WTC11 (cell line): ENCODE measurements around the gene HS2ST1.

Experiments
- ATF1 ChIP-seq: sonication (generic); formaldehyde crosslinking; IDR thresholded peaks from 2 replicates; pipeline ENCODE4 v1.8.1; 2023; ENCODE audit warnings: mild to moderate bottlenecking, moderate library complexity, missing genetic modification reagents
- CREB1 ChIP-seq: sonication (generic); formaldehyde crosslinking; IDR thresholded peaks from 2 replicates; pipeline ENCODE4 v1.8.0; 2023; ENCODE audit warnings: mild to moderate bottlenecking, missing genetic modification reagents
- CREM ChIP-seq: sonication (generic); formaldehyde crosslinking; IDR thresholded peaks from 2 replicates; pipeline ENCODE4 v1.8.1; 2022; ENCODE audit warnings: mild to moderate bottlenecking, missing genetic modification reagents, moderate library complexity
- ELF4 ChIP-seq: sonication (generic); formaldehyde crosslinking; IDR thresholded peaks from 2 replicates; pipeline ENCODE4 v1.8.1; 2022; ENCODE audit warnings: low read depth, mild to moderate bottlenecking, moderate library complexity, missing genetic modification reagents
- JUN ChIP-seq: sonication (generic); formaldehyde crosslinking; IDR thresholded peaks from 2 replicates; pipeline ENCODE4 v1.8.0; 2023; ENCODE audit warnings: mild to moderate bottlenecking, missing genetic modification reagents
- NR2C2 ChIP-seq: sonication (generic); formaldehyde crosslinking; IDR thresholded peaks from 2 replicates; pipeline ENCODE4 v1.8.0; 2022; ENCODE audit warnings: mild to moderate bottlenecking, missing genetic modification reagents
- RORB ChIP-seq: fragments of 250-450 bp; sonication (Bioruptor Pico); IDR thresholded peaks from 2 replicates; pipeline ENCODE4 v1.9.0; 2021; ENCODE audit warnings: mild to moderate bottlenecking
- SMAD4 ChIP-seq: sonication (generic); formaldehyde crosslinking; IDR thresholded peaks from 2 replicates; pipeline ENCODE4 v1.8.0; 2022; ENCODE audit warnings: mild to moderate bottlenecking, missing genetic modification reagents
- ZBTB21 ChIP-seq: sonication (generic); formaldehyde crosslinking; IDR thresholded peaks from 2 replicates; pipeline ENCODE4 v1.8.1; 2023; ENCODE audit warnings: mild to moderate bottlenecking, missing genetic modification reagents, borderline replicate concordance
- TF ChIP-seq, protein P1 (sequence below): fragments of 200-600 bp; IDR thresholded peaks from 2 replicates; pipeline ENCODE4 v1.8.0; 2022; ENCODE audit warnings: antibody characterized with exemption
- TF ChIP-seq, protein P2 (sequence below): sonication (generic); formaldehyde crosslinking; IDR thresholded peaks from 2 replicates; pipeline ENCODE4 v1.8.0; 2022; ENCODE audit warnings: mild to moderate bottlenecking, missing genetic modification reagents
- TF ChIP-seq, protein P3 (sequence below): sonication (generic); formaldehyde crosslinking; IDR thresholded peaks from 2 replicates; pipeline ENCODE4 v1.8.1; 2023; ENCODE audit warnings: mild to moderate bottlenecking, missing genetic modification reagents

GRCh38 chr1:87074001-87074795, 159.8 kb downstream of the HS2ST1 start:
- TF ChIP-seq SMAD4 (CRISPR knock-in tag), result no peak
- TF ChIP-seq, protein P1, sequence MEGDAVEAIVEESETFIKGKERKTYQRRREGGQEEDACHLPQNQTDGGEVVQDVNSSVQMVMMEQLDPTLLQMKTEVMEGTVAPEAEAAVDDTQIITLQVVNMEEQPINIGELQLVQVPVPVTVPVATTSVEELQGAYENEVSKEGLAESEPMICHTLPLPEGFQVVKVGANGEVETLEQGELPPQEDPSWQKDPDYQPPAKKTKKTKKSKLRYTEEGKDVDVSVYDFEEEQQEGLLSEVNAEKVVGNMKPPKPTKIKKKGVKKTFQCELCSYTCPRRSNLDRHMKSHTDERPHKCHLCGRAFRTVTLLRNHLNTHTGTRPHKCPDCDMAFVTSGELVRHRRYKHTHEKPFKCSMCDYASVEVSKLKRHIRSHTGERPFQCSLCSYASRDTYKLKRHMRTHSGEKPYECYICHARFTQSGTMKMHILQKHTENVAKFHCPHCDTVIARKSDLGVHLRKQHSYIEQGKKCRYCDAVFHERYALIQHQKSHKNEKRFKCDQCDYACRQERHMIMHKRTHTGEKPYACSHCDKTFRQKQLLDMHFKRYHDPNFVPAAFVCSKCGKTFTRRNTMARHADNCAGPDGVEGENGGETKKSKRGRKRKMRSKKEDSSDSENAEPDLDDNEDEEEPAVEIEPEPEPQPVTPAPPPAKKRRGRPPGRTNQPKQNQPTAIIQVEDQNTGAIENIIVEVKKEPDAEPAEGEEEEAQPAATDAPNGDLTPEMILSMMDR, result no peak
- TF ChIP-seq, protein P2, sequence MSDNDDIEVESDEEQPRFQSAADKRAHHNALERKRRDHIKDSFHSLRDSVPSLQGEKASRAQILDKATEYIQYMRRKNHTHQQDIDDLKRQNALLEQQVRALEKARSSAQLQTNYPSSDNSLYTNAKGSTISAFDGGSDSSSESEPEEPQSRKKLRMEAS (CRISPR knock-in tag), result no peak
- no peak for TF ChIP-seq ZBTB21 (CRISPR knock-in tag)
- TF ChIP-seq RORB (CRISPR knock-in tag), result no peak
- TF ChIP-seq, protein P3, sequence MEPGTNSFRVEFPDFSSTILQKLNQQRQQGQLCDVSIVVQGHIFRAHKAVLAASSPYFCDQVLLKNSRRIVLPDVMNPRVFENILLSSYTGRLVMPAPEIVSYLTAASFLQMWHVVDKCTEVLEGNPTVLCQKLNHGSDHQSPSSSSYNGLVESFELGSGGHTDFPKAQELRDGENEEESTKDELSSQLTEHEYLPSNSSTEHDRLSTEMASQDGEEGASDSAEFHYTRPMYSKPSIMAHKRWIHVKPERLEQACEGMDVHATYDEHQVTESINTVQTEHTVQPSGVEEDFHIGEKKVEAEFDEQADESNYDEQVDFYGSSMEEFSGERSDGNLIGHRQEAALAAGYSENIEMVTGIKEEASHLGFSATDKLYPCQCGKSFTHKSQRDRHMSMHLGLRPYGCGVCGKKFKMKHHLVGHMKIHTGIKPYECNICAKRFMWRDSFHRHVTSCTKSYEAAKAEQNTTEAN (CRISPR knock-in tag), result no peak
- TF ChIP-seq ELF4 (CRISPR knock-in tag), result no peak
- no peak for TF ChIP-seq CREB1
- TF ChIP-seq CREM, result no peak
- TF ChIP-seq NR2C2, result no peak
- TF ChIP-seq ATF1 (CRISPR knock-in tag), result no peak
- no peak for TF ChIP-seq JUN (CRISPR knock-in tag)
